Natural killer cell (primary cell): Measurements from ENCODE around the gene ROS1. TPM values are rescaled to one million over a fixed set of nuclear protein-coding genes. Genes with fewer than 3 reads are reported as not detected.

Source experiments
- ATAC-seq, 3 donors: fragments of 150-1000 bp in 2 of 3; fragments of 200-7000 bp in 1 of 3; cut with Tn5 transposase; 1 replicate in 1 of 3; 2 replicates in 2 of 3; pipeline ENCODE4 v1.10.0; 2021; ENCODE audit warnings: mild to moderate bottlenecking in 2 of 3, moderate library complexity in 2 of 3
- DNase-seq, 2 donors: peaks; one replicate each; pipeline versions ENCODE4 v3.0.0 to v3.0.0-alpha.2; 2013 to 2021; ENCODE audit warnings: mixed read lengths in 1 of 2
- H3K27ac ChIP-seq: one replicate; pipeline ENCODE4 v1.5.1; 2013; ENCODE audit warnings: mild to moderate bottlenecking, low read length
- H3K27me3 ChIP-seq: one replicate; pipeline ENCODE4 v1.6.1; 2013; ENCODE audit warnings: low read length; ENCODE audit not compliant: control insufficient read depth, insufficient read depth
- H3K36me3 ChIP-seq: one replicate; pipeline ENCODE4 v1.6.1; 2013; ENCODE audit warnings: low read length; ENCODE audit not compliant: control insufficient read depth, insufficient read depth
- H3K4me1 ChIP-seq: one replicate; pipeline ENCODE4 v1.6.1; 2013; ENCODE audit warnings: low read length; ENCODE audit not compliant: control insufficient read depth, insufficient read depth
- H3K4me3 ChIP-seq: one replicate; pipeline ENCODE4 v1.5.1; 2013; ENCODE audit warnings: low read length
- H3K9me3 ChIP-seq: one replicate; pipeline ENCODE4 v1.6.1; 2013; ENCODE audit warnings: low read length; ENCODE audit not compliant: control insufficient read depth, insufficient read depth
- H3K27ac Mint-ChIP-seq, 2 donors: one replicate each; pipeline ENCODE4 v1.8.0; 2022; ENCODE audit warnings: mild to moderate bottlenecking in 2 of 2, mixed read lengths in 2 of 2, moderate library complexity in 1 of 2
- H3K27me3 Mint-ChIP-seq, 2 donors: one replicate each; pipeline ENCODE4 v1.8.0; 2022; ENCODE audit warnings: low read depth in 2 of 2, mixed read lengths in 2 of 2
- H3K36me3 Mint-ChIP-seq: one replicate; pipeline ENCODE4 v1.8.0; 2022; ENCODE audit warnings: mixed read lengths
- H3K4me1 Mint-ChIP-seq, 2 donors: one replicate each; pipeline ENCODE4 v1.8.0; 2022; ENCODE audit warnings: mixed read lengths in 2 of 2
- H3K4me3 Mint-ChIP-seq: one replicate; pipeline ENCODE4 v1.8.0; 2022; ENCODE audit warnings: mild to moderate bottlenecking, moderate library complexity, mixed read lengths
- H3K9me3 Mint-ChIP-seq, 2 donors: one replicate each; pipeline ENCODE4 v1.8.0; 2022; ENCODE audit warnings: mixed read lengths in 2 of 2
- WGBS: methylation state at CpG from one replicate; pipeline ENCODE4 v1.1.7; 2013; ENCODE audit warnings: missing lambda C conversion rate; ENCODE audit not compliant: insufficient coverage; 5-methylcytosine and 5-hydroxymethylcytosine counted together
- intact Hi-C: fragments of 100-400 bp; cut with micrococcal nuclease; formaldehyde crosslinking; loops from one replicate; pipeline ENCODE4 v1.14.2; 2022
- total RNA-seq, 4 donors: library from RNA; stranded (reverse); fragments of 120-200 nt in 1 of 4; gene quantifications; one replicate each; pipeline versions ENCODE4 v1.2.3 to v1.2.4, GENCODE V29; 2013 to 2022
- TF ChIP-seq, protein P1 (sequence below): fragments of 200-600 bp; IDR thresholded peaks from one replicate; pipeline ENCODE4 v1.8.0; 2022; ENCODE audit warnings: antibody characterized with exemption

ROS1 gene
- total RNA-seq, 3 donors from 2014 or later (not counting 1 experiment from before 2014, with no cell fraction given) = not detected

DNA sequence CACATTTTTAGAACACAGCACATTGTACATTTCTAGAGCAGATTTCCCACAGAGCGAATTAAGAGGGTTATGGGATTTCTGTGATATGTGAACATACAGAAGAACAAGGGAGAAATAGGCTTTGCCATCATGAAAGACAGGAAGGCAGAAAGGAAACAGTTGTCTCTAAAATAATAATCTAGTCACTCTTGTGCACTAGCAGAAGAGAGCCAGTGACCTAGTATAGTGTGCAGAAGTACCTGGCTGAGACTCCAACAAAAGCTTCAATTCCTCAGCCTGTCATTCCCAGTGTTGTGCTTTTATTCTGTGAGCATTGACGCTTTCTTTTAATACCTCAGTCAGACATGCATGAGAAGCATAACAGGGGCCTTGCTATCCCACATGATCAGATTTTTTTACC, 39.0 kb upstream of the ROS1 start:
- 50% methylated on average over 2 of the region's 2 CpGs for WGBS
- peaks cover 62 to 63% of the 10 kb centered on the region in 2 donors for H3K4me1 Mint-ChIP-seq
- intact Hi-C loops = loop anchor here (2.0 to 5.0 kb wide), 3 partner anchors 16 to 138 kb away; partner anchors contain the start of gene GOPC

DNA sequence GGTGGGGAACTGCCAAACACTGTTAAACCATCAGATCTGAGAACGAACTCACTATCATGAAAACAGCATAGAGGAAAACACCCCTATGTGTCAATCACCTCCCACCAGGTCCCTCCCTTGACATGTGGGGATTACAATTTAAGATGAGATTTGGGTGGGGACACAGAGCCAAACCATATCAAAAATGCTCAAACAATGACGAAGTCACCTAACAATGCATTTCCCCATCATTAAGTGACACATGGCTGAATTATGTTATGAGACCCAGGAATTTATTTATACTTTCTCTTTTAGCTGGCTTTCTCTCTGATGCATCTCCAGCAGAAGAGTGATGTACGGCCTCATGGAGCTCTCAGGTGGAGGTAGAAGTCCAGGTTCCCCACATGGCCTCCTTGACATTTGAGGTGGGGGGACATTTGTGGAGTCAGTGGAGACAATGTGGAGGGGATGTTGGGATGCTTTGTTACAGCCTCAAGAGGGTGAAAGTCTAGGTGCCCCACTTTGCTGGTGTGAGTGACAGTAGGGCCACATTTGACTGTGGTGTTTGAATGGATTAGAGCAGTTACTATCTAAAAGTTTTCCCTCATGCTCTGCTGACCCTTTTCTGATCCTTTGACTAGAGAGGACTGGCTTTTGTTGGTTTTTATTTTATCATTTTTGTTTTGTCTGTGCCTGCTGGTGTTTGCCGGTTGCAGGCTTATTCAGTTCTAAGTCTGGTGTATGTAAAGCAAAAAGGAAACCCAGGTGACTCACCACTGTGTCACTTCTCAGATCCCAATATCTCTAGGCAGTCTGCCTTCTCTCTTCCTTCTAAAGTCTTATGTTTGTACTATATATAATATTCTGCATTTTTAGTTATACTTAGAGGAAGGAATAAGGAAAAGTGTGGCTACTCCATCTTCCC, 38.3 kb upstream of the ROS1 start:
- Mint-ChIP-seq H3K36me3 (no peaks in the 10 kb centered on the region), H3K27me3 (no peaks in the 10 kb centered on the region), H3K4me1 (peaks cover 55 to 60% of the 10 kb centered on the region in 2 donors), H3K4me3 (peak overlapping the region; percentile 61), H3K27ac (peak overlapping the region; percentile 60 to 81), H3K9me3 (no peaks in the 10 kb centered on the region)
- Histone ChIP-seq H3K4me3 (no peak overlapping the region), H3K27ac (no peak overlapping the region), H3K9me3 (no peaks in the 10 kb centered on the region), H3K27me3 (no peaks in the 10 kb centered on the region), H3K36me3 (no peaks in the 10 kb centered on the region), H3K4me1 (peaks cover 3% of the 10 kb centered on the region)
- ATAC-seq (peak; percentile 48 to 80 (median 69)), DNase-seq (no peak)
- WGBS = 98% methylated on average over 2 of the region's 4 CpGs
- intact Hi-C loops = loop anchor here (2.0 to 5.0 kb wide), 2 partner anchors 17 to 138 kb away; partner anchors contain the start of gene GOPC
- TF ChIP-seq, protein P1, sequence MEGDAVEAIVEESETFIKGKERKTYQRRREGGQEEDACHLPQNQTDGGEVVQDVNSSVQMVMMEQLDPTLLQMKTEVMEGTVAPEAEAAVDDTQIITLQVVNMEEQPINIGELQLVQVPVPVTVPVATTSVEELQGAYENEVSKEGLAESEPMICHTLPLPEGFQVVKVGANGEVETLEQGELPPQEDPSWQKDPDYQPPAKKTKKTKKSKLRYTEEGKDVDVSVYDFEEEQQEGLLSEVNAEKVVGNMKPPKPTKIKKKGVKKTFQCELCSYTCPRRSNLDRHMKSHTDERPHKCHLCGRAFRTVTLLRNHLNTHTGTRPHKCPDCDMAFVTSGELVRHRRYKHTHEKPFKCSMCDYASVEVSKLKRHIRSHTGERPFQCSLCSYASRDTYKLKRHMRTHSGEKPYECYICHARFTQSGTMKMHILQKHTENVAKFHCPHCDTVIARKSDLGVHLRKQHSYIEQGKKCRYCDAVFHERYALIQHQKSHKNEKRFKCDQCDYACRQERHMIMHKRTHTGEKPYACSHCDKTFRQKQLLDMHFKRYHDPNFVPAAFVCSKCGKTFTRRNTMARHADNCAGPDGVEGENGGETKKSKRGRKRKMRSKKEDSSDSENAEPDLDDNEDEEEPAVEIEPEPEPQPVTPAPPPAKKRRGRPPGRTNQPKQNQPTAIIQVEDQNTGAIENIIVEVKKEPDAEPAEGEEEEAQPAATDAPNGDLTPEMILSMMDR = no peak

More for the DNA sequence above, 39.0 kb upstream of the ROS1 start:
- H3K36me3 ChIP-seq = no peaks in the 10 kb centered on the region
- H3K9me3 ChIP-seq = no peaks in the 10 kb centered on the region
- Mint-ChIP-seq H3K36me3 (no peaks in the 10 kb centered on the region), H3K27ac (peak overlapping the region; percentile 60 to 81), H3K27me3 (no peaks in the 10 kb centered on the region), H3K4me3 (peak overlapping the region; percentile 14), H3K9me3 (no peaks in the 10 kb centered on the region)
- no peak overlapping the region for H3K27ac ChIP-seq
- no peak for DNase-seq
- TF ChIP-seq, protein P1 = no peak
- no peak for ATAC-seq
- H3K27me3 ChIP-seq = no peaks in the 10 kb centered on the region
- H3K4me1 ChIP-seq = peaks cover 8% of the 10 kb centered on the region
- H3K4me3 ChIP-seq = no peak overlapping the region

DNA sequence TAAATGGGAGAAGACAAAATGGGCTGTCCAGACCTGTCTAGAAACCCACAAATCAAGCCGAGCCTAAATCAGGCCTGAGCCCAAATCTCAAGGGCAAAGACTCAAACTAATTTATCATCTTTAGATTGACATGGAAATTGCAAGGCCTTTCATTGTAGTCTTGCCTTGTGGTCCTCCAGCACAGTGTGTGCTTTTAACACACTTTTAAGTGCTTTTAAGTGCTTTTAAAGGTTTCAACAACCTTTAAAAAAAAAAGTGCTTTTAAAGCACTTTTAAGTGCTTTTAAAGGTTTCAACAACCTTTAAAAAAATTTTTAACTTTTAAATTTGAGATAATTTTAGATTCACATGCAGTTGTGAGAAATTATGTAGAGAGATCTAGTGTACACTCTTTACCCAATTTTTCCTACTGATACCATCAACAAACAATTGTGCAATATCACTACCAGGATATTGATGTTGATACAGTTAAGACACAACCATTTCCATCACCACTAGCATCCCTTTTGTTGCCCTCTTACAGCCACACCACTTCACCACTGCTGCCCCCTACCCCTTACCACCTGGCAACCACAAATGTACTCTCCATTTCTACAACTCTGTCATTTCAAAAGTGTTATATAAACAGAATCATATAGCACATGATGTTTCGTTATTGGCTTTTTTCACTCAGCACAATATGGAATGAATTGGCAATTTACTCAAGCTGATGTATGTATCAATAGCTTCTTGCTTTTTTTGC, 33.6 kb upstream of the ROS1 start:
- Histone ChIP-seq H3K36me3 (no peaks in the 10 kb centered on the region), H3K4me1 (no peaks in the 10 kb centered on the region), H3K27ac (no peak overlapping the region), H3K4me3 (no peak overlapping the region), H3K9me3 (no peaks in the 10 kb centered on the region), H3K27me3 (no peaks in the 10 kb centered on the region)
- no peaks in the 10 kb centered on the region for H3K36me3 Mint-ChIP-seq
- no peak overlapping the region for H3K4me3 Mint-ChIP-seq
- ATAC-seq (peak in 2 of 3 donors; percentile 30 to 55), DNase-seq (no peak)
- H3K27me3 Mint-ChIP-seq = no peaks in the 10 kb centered on the region
- WGBS = 100% methylated on average over 1 of the region's 2 CpGs
- peaks cover 12 to 21% of the 10 kb centered on the region in 2 donors for H3K4me1 Mint-ChIP-seq
- TF ChIP-seq, protein P1 = no peak
- peak overlapping the region; percentile 27 to 55 for H3K27ac Mint-ChIP-seq
- intact Hi-C loops = no loop called here
- H3K9me3 Mint-ChIP-seq = no peaks in the 10 kb centered on the region
